Ovary (tissue), 9 donors: ENCODE results near the gene AP5B1. TPM values are rescaled to one million over a fixed set of nuclear protein-coding genes. Genes with fewer than 3 reads are reported as not detected.

Experiments
- DNase-seq, 5 donors: peaks; one replicate each; pipeline ENCODE4 v3.0.0-alpha.2; 2019 to 2020
- H3K27ac ChIP-seq, 2 donors: fragments of 200-600 bp; one replicate each; pipeline versions ENCODE4 v1.5.1 to v1.8.0; 2019 to 2022
- H3K27me3 ChIP-seq: fragments of 200-600 bp; one replicate; pipeline ENCODE4 v1.8.0; 2022
- H3K36me3 ChIP-seq: fragments of 200-600 bp; sonication (generic); one replicate; pipeline ENCODE4 v1.5.1; 2019
- H3K4me1 ChIP-seq: one replicate; pipeline ENCODE4 v1.8.1; 2013; ENCODE audit warnings: mild to moderate bottlenecking, moderate library complexity; ENCODE audit not compliant: insufficient read depth
- H3K4me3 ChIP-seq: fragments of 200-600 bp; sonication (generic); one replicate; pipeline ENCODE4 v1.5.1; 2017
- H3K9me3 ChIP-seq, 2 donors: fragments of 200-600 bp in 1 of 2; sonication (generic) in 1 of 2; one replicate each; pipeline versions ENCODE4 v1.5.1 to v1.8.1; 2013 to 2019; ENCODE audit warnings: mild to moderate bottlenecking in 1 of 2, moderate library complexity in 1 of 2
- EP300 ChIP-seq: sonication (generic); formaldehyde crosslinking; IDR thresholded peaks from one replicate; pipeline ENCODE4 v1.6.1; 2017; ENCODE audit warnings: antibody characterized with exemption
- POLR2A ChIP-seq: fragments of 450-650 bp; IDR thresholded peaks from one replicate; pipeline ENCODE4 v1.6.1; 2017; ENCODE audit warnings: antibody characterized with exemption, mild to moderate bottlenecking, moderate library complexity
- WGBS, 3 donors: extraction: QIAGEN DNeasy Blood & Tissue Kit in 1 of 3; methylation state at CpG; one replicate each; pipeline versions ENCODE4 v1.1.5 to v1.1.7; 2013 to 2017; 5-methylcytosine and 5-hydroxymethylcytosine counted together
- intact Hi-C, 4 donors: fragments of 100-400 bp; cut with DNase I; formaldehyde crosslinking; loops; one replicate each; pipeline versions ENCODE4 v1.11.0 to v1.15.1; 2022 to 2023
- polyA plus RNA-seq, 2 donors: library from polyadenylated mRNA; stranded (reverse); fragments of 200-250 nt in 1 of 2; fragments of 350-450 nt in 1 of 2; fragmentation: Illumina TruSeq in 1 of 2; extraction: RNeasy Lipid Tissue Mini Kit (QIAGEN cat#74804) in 1 of 2; gene quantifications; one replicate each; pipeline ENCODE4 v1.2.3, GENCODE V29; 2013 to 2014
- total RNA-seq, 7 donors: library from RNA; depleted of rRNA in 2 of 7; stranded (reverse); fragments of >200 nt in 2 of 7; fragmentation: NEBNext Ultra II Directional in 3 of 7; extraction: Animal tissue kit (Norgen Biotek cat#: 25700) in 3 of 7; gene quantifications; one replicate each; pipeline versions ENCODE4 v1.1.0 to v1.2.4, GENCODE V29; 2016 to 2023
- TF ChIP-seq, protein P1 (sequence below), 3 donors: fragments of 450-650 bp in 2 of 3; fragments of 200-600 bp in 1 of 3; IDR thresholded peaks; one replicate each; pipeline versions ENCODE4 v1.5.1 to v1.8.0; 2016 to 2022; ENCODE audit warnings: antibody characterized with exemption in 3 of 3, mild to moderate bottlenecking in 1 of 3
- donor health status: DM: no; HTN: no; CAD: no; lungs with moderate emphysema.
- donor health status: DM: no; HTN: no; CAD: no.
- donor health status: Bipolar disorder and iron deficiency.
- donor health status: DM: yes; HTN: yes; CAD: no.
- donor health status: DM: no; HTN: no; CAD: no.
- donor health status: DM: yes; HTN: yes; CAD: no.

AP5B1 gene
- total and polyA plus RNA-seq, 9 donors, result 2.3 to 14.7 (median 7.5) TPM

DNA sequence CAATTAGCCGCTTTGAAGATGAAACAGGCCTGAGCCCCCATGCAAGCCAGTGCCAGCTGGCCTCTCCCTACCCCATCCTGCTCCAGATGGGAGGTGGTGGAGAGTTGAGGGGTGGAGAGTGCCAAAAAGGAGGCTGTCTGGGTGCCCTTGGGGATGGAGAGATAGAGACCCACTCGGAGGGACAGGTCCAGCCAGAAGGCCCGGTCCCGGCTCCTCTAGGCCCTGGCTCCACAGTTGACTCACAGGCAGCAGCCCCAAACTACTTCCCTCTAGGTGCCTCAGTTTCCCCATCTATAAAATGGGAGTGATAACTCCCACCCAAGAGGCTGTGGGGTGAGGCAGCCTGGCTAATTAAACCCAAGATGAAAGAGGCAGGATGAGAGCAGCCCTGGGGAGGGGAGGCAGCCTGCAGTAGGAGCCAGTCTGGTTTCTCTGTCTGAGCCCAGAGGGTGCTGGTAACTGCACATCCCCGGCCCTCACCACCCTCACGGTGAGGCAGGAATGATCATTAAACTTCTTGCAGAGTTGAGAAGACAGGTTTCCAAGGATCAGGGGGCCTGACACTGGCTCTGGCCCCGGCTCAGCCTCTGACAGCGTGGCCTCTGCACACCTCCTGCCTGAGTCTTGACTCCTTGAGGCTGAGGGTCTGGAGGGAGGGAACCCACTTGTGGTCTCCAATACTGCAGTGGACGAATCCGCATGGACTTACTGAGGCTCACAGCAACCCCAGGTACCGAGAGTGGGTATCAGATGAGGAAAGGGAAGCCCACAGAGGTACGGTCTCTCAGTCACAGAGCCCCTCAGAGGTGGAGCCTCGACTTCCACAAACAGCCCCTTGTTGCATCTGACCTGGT lies 1.4 kb upstream of the AP5B1 start:
- H3K4me1 ChIP-seq, result peaks cover 10% of the 10 kb centered on the region
- H3K4me3 ChIP-seq, result no peak overlapping the region
- H3K9me3 ChIP-seq, result no peaks in the 10 kb centered on the region
- 87 to 90% (median 89%) methylated on average over 11 to 13 of the region's 13 CpGs for WGBS, 3 donors
- TF ChIP-seq, protein P1, sequence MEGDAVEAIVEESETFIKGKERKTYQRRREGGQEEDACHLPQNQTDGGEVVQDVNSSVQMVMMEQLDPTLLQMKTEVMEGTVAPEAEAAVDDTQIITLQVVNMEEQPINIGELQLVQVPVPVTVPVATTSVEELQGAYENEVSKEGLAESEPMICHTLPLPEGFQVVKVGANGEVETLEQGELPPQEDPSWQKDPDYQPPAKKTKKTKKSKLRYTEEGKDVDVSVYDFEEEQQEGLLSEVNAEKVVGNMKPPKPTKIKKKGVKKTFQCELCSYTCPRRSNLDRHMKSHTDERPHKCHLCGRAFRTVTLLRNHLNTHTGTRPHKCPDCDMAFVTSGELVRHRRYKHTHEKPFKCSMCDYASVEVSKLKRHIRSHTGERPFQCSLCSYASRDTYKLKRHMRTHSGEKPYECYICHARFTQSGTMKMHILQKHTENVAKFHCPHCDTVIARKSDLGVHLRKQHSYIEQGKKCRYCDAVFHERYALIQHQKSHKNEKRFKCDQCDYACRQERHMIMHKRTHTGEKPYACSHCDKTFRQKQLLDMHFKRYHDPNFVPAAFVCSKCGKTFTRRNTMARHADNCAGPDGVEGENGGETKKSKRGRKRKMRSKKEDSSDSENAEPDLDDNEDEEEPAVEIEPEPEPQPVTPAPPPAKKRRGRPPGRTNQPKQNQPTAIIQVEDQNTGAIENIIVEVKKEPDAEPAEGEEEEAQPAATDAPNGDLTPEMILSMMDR (IDR thresholded peaks at IDR 0.05), result no peak
- no peak overlapping the region for H3K27ac ChIP-seq
- intact Hi-C loops, result no loop called here
- no peaks in the 10 kb centered on the region for H3K36me3 ChIP-seq
- peak in 1 of 5 donors; percentile 9 for DNase-seq
- no peaks in the 10 kb centered on the region for H3K27me3 ChIP-seq

DNA sequence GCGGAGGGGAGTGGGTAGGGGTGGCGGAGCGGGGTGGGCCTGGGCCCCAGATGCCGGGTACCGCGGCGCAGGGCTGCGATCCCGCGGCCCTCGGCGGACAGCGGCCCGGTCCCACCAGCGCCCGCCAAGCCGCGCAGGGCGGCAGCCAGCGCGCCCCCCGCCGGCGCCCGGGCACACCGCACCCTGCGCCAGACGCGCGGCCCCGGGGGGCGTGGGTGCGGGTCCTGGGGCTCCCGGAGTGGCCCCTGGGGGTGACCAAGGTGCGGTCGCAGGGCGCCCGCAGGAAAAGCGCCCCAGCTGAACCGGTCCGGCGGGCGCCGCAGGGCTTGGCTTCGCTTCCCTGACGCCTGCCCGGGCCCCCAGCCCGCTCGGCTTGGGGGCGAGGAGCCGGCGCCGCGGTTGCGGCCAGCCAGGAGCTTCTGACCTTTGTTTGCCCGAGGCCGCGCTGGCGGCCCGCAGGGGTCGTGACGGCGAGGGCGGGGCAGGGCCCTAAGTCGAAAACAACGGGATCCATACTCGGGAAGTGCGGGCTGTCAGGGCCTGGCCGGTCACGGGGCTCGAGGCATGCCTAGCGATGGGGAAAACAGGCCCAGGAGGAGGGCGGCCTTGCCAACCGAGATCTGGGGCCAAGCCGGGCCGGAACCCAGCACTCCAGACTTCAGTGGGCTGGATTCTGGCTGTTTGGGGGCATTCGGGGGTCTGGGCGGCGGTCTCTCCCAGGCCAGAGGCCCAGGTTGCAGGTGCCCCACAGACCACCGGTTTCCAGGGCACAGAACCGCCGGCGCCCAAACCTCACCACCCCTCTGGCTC lies 581 bp upstream of the AP5B1 start:
- 13 to 31% (median 22%) methylated on average over 33 to 83 of the region's 83 CpGs for WGBS, 3 donors
- H3K9me3 ChIP-seq, result no peaks in the 10 kb centered on the region
- H3K27me3 ChIP-seq, result no peaks in the 10 kb centered on the region
- H3K4me3 ChIP-seq, result peak overlapping the region; percentile 56
- no peaks in the 10 kb centered on the region for H3K36me3 ChIP-seq
- H3K27ac ChIP-seq, result peak overlapping the region; percentile 4 to 41
- intact Hi-C loops, result no loop called here
- TF ChIP-seq, protein P1 (IDR thresholded peaks at IDR 0.05), result peak in 2 of 3 donors; percentile 41 to 59
- TF ChIP-seq POLR2A, result no peak
- no peak for TF ChIP-seq EP300
- DNase-seq, result peak in 4 of 5 donors; percentile 43 to 60 (median 48)
- H3K4me1 ChIP-seq, result peaks cover 9% of the 10 kb centered on the region

DNA sequence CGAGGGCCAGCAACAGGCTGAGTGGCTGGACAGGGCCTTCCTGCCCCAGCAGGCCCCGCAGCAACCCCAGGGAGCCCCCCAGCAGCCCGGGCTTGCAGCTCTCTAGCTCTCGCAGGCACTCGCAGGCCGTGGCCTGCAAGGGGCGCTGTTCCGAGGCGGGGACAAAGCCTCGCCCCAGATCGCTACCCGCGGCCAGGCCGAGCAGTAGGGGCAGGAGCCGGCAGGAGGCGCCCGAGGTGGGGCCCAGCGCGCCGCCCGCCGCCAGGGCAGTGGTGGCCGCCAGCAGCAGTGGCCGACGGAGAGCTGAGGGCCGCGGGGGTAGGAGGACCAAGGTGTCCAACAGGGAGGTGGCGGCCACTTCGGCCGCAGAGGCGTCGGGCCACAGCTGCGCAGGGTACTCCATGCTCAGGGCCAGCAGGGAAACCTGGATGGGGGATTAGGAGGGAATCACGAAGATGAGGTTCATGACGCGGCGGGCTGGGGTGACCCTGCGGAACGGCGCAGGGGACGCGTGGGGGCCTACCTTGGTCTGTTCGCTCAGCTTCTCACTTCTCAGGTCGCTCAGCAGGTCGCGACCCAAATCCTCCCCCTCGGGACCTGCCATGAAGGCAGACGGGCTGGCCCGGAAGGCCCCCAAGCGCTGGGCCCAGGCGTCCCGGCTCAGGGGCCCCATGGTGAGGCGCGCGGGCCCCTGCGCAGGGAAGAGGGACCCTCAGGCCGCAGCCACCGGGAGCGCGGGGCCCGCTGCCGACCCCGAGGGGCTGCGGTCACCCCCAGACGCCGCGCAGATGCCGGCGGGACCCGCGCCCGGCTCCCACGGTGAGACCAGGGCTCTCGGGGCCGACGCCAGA lies 632 bp downstream of the AP5B1 start:
- no peak for TF ChIP-seq EP300
- TF ChIP-seq, protein P1 (IDR thresholded peaks at IDR 0.05), result peak in 2 of 3 donors; percentile 65 to 77
- peak; percentile 47 to 77 (median 62) for DNase-seq
- intact Hi-C loops, result loop anchor here in 2 of 4 donors (1.0 to 5.0 kb wide), 2 partner anchors 32 to 38 kb away; no protein-coding TSS in a partner anchor
- Histone ChIP-seq H3K36me3 (no peaks in the 10 kb centered on the region), H3K4me3 (peak overlapping the region; percentile 56), H3K4me1 (peaks cover 9% of the 10 kb centered on the region), H3K27ac (no peak overlapping the region), H3K27me3 (no peaks in the 10 kb centered on the region), H3K9me3 (no peaks in the 10 kb centered on the region)
- 2 to 6% (median 4%) methylated on average over 52 to 76 of the region's 76 CpGs for WGBS, 3 donors

GRCh38 chr11:65779669-65779918 lies 1.2 kb downstream of the AP5B1 start:
- peak in 1 of 5 donors; percentile 31 for DNase-seq
- no peaks in the 10 kb centered on the region for H3K27me3 ChIP-seq
- peaks cover 9% of the 10 kb centered on the region for H3K4me1 ChIP-seq
- intact Hi-C loops, result loop anchor here in 1 of 4 donors (5.0 kb wide), 1 partner anchor 33 kb away; no protein-coding TSS in a partner anchor
- WGBS, 3 donors, result 72 to 86% (median 84%) methylated on average over 12 of the region's 12 CpGs
- H3K27ac ChIP-seq, result no peak overlapping the region
- H3K4me3 ChIP-seq, result peak overlapping the region; percentile 56
- H3K9me3 ChIP-seq, result no peaks in the 10 kb centered on the region
- TF ChIP-seq EP300 (no peak), POLR2A (no peak)
- TF ChIP-seq, protein P1 (IDR thresholded peaks at IDR 0.05), result no peak
- H3K36me3 ChIP-seq, result no peaks in the 10 kb centered on the region
